D721Med (cell line): ENCODE data around the gene PLCH1.

Experiments used
- DNase-seq: peaks from one replicate; pipeline ENCODE4 v3.0.0; 2011; ENCODE audit warnings: low spot score; ENCODE audit not compliant: insufficient read length
- FAIRE-seq: peaks from 2 replicates; lab custom pipeline; 2011; peaks lifted over from hg19 to GRCh38; lab: Jason Lieb, UNC
- TF ChIP-seq, protein P1 (sequence below): IDR thresholded peaks from 2 replicates; pipeline ENCODE4 v1.5.1; 2012; ENCODE audit warnings: mild to moderate bottlenecking, control low read depth; ENCODE audit not compliant: insufficient read depth; ENCODE audit errors: missing control alignments

Gene PLCH1

DNA sequence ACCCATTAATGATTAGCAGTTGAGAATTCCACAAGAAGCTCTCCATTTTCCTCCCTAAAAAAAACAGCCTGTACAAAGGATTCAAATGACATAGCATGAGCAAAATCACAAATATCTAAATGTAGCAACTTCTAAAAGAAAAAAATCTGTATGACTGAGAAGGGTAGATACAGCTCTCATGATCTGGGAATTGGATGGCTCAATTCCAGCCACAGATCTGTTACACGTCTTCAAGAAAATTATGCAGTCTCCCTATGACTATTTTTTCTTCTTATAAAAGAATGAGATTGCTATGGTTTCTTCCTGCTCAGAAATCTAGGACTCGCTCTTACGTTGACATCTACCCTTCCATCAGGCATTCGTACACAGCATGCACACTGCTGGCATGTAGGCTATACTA lies 71.5 kb downstream of the PLCH1 start:
- DNase-seq (no peak), FAIRE-seq (no peak)
- TF ChIP-seq, protein P1, sequence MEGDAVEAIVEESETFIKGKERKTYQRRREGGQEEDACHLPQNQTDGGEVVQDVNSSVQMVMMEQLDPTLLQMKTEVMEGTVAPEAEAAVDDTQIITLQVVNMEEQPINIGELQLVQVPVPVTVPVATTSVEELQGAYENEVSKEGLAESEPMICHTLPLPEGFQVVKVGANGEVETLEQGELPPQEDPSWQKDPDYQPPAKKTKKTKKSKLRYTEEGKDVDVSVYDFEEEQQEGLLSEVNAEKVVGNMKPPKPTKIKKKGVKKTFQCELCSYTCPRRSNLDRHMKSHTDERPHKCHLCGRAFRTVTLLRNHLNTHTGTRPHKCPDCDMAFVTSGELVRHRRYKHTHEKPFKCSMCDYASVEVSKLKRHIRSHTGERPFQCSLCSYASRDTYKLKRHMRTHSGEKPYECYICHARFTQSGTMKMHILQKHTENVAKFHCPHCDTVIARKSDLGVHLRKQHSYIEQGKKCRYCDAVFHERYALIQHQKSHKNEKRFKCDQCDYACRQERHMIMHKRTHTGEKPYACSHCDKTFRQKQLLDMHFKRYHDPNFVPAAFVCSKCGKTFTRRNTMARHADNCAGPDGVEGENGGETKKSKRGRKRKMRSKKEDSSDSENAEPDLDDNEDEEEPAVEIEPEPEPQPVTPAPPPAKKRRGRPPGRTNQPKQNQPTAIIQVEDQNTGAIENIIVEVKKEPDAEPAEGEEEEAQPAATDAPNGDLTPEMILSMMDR, result no peak

DNA sequence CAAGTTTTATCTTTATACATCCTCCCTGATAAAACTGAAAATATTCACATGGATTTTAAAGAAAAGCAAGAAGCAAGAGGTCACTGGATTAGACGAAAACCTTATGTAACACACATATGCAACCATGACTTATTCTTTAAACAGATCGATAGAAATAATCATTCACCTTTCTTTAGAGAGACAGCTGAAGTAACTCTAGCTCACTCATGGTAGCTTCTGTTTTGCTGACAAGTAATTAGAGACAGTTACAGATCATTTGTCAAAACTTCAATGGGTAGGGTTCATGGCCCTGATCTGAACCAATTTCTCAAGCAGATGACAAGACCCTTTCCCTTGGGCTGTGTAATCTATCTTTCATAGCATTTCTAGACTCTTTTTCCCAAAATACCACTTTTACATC lies 74.5 kb downstream of the PLCH1 start:
- TF ChIP-seq, protein P1, result no peak
- no peak for FAIRE-seq
- no peak for DNase-seq

DNA sequence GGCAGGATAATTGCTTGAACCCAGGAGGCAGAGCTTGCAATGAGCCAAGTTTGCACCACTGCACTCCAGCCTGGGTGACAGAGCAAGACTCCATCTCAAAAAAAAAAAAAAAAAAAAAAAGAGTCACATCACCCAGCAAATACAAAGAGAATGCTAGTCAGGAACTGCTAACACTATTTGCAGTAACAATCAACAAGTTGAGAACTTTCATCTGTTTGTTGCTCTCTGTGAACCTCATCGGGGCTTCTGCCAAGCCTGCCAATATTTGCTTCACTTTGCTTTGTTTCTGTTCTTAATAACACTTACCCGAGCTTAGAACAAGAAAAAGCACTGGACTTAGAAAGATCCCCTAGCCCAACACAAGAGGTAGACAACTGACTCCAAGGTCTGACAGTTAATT lies 76.9 kb downstream of the PLCH1 start:
- FAIRE-seq (no peak), DNase-seq (no peak)
- TF ChIP-seq, protein P1, result no peak

DNA sequence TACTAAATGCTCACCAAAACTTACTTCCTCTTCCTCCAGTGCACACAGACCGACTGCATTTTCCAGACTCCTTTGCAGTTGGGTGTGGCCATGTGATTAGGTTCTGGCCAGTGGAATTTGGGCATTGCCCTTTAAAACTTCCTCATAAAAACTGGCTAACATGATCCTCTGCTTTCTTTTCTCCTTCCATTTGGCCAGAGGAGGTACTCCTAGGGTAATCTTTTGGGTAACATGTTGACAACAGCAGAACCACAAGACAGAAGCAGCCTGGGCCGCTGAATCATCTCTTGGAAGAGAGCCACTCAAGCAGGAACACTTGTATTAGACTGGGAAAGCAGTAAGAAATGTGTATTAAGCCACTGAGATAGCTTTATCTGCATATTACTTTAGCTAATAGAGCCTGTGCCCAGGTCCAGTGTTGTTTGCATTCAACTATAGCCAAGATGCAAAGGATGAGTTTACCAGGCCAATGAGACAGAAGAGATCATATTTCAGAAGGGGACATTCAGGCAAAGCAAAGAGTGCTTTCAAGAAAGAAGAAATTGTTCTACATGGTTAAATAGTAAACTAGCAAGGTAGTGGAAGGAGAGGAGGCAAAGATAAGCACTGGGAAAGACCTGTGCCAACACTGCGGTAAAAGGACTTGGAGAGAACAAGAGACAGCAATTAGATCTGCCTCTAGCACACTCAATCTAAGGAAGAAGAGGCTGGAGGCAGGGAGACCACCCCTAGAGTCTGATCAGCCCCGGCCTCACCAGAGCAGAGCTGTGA lies 79.8 kb downstream of the PLCH1 start:
- TF ChIP-seq, protein P1, result no peak
- DNase-seq, result no peak
- no peak for FAIRE-seq

DNA sequence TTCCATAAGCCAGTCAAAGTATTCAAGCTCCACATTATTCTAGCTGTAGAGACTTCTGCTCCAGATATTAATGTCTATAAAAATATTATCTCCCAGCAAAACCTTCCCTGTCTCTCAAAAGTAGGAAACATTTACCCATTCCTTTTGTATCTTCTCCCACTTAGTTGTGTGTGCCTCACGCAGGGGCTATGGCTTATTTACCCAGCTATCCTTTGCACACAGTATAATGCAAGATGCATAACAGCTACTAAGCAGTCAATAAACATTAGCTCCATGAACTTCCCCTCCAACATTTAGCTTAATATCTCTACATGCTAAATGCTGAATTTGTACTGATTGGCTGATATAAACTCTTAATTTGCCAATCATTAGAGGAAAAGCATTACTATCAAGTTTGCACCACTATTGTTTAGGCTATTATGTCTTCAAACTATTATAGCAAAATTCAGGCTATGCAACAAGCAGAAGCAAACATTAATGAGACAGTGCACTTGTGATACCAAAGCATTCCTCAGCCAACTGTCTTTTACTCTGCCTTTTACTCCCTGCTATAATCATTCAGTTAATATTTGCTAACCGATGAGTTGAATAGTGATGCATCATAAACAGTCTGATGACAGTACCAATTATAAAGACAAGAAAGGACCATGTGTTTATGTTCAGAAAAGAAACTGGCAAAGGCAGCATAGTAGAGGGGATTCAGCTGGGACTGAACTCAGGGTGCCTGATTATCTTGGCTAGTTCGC lies 81.2 kb downstream of the PLCH1 start:
- FAIRE-seq (no peak), DNase-seq (no peak)

DNA sequence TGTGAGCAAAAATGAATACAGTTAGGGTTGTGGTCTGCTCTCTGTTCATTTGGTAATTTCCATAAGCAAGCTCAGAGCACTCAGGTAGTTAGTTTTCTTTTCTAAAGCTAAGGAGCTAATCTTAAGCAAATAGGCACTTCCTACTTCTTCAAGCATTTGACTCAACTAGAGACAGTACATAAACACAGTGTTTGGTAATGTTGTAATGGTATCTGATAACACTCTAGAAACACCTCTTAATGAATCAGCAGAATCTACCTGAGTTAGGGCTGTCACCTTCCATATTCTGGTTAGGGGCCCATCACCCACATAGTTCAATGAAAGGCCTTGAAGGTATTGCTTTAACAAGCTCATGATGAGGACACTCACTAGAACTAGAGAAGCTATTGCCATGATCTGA lies 83.1 kb downstream of the PLCH1 start:
- TF ChIP-seq, protein P1, result no peak
- DNase-seq (no peak), FAIRE-seq (no peak)

More for the DNA sequence above, 81.2 kb downstream of the PLCH1 start:
- TF ChIP-seq, protein P1, result no peak

DNA sequence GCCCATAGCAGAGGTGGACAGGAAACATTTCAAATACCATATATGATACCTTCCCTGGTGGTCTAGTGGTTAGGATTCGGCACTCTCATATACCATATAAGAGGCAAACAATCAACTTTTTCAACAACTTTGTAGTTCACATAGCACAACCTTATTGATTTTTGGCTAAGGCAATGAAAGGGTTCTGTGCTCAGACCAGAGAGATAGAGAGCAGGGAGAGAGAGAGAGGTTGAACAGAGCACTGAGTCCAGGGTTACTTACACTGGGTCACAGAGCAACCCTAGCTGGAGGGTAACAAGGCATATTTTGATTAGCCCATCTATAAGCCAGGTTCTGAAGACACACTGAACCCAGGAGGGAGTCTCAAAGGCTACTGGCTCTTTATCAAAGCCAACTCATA lies 83.8 kb downstream of the PLCH1 start:
- FAIRE-seq (no peak), DNase-seq (no peak)
- TF ChIP-seq, protein P1, result no peak
